NCI-H187 treated with DMSO at 0.1 percent for 48 hours (cell line): ENCODE measurements around the gene PRND.
"Not testable (repeated sequence)": the region's sequence is repeated elsewhere in the genome, so short reads cannot be mapped to it uniquely, and the experiment has no call there.

Experiments
- DNase-seq: peaks from one replicate; lab custom pipeline; 2025; lab: John Stamatoyannopoulos, UW

The PRND gene

GRCh38 chr20:4737857-4738627 lies 16.3 kb downstream of the PRND start:
- DNase-seq, result no peak

GRCh38 chr20:4740774-4741431 lies 19.2 kb downstream of the PRND start:
- no peak for DNase-seq

GRCh38 chr20:4748847-4749246 lies 27.1 kb downstream of the PRND start:
- DNase-seq, result no peak

- no peak for DNase-seq
Measured at GRCh38 chr20:4749326-4749725, 27.6 kb downstream of the PRND start.

GRCh38 chr20:4750381-4750780 lies 28.7 kb downstream of the PRND start:
- no peak for DNase-seq

GRCh38 chr20:4759100-4759884 lies 37.6 kb downstream of the PRND start:
- not testable (repeated sequence) for DNase-seq

GRCh38 chr20:4763261-4763660 lies 41.6 kb downstream of the PRND start:
- DNase-seq, result no peak

- no peak for DNase-seq
Measured at GRCh38 chr20:4763723-4764510, 42.2 kb downstream of the PRND start.

GRCh38 chr20:4764805-4765204 lies 43.1 kb downstream of the PRND start:
- no peak for DNase-seq

- no peak for DNase-seq
Measured at GRCh38 chr20:4765681-4766080, 44.0 kb downstream of the PRND start.

GRCh38 chr20:4766631-4767030 lies 44.9 kb downstream of the PRND start:
- no peak for DNase-seq

- DNase-seq, result no peak
Measured at GRCh38 chr20:4767084-4767483, 45.4 kb downstream of the PRND start.

GRCh38 chr20:4769328-4769727 lies 47.6 kb downstream of the PRND start:
- DNase-seq, result no peak

- DNase-seq, result no peak
Measured at GRCh38 chr20:4770026-4770425, 48.3 kb downstream of the PRND start.

GRCh38 chr20:4771004-4771403 lies 49.3 kb downstream of the PRND start:
- no peak for DNase-seq

- no peak for DNase-seq
Measured at GRCh38 chr20:4772132-4772531, 50.4 kb downstream of the PRND start.

GRCh38 chr20:4773014-4773413 lies 51.3 kb downstream of the PRND start:
- not testable (repeated sequence) for DNase-seq

- DNase-seq, result no peak
Measured at GRCh38 chr20:4773736-4774135, 52.0 kb downstream of the PRND start.

- DNase-seq, result no peak
Measured at GRCh38 chr20:4774207-4774606, 52.5 kb downstream of the PRND start.

- DNase-seq, result no peak
Measured at GRCh38 chr20:4775322-4776078, 53.8 kb downstream of the PRND start.

- DNase-seq, result no peak
Measured at GRCh38 chr20:4776079-4776630, 54.4 kb downstream of the PRND start.
